Breast epithelium (tissue), 3 donors: ENCODE data around the gene GDNF.

ENCODE experiments used
- CTCF ChIP-seq, 3 donors: fragments of 450-650 bp; IDR thresholded peaks; one replicate each; pipeline ENCODE4 v1.5.1; 2016 to 2017; ENCODE audit warnings: antibody characterized with exemption in 3 of 3, mild to moderate bottlenecking in 3 of 3, moderate library complexity in 3 of 3
- POLR2A ChIP-seq: fragments of 450-650 bp; IDR thresholded peaks from one replicate; pipeline ENCODE4 v1.6.1; 2016; ENCODE audit warnings: antibody characterized with exemption, mild to moderate bottlenecking, moderate library complexity
- POLR2AphosphoS5 ChIP-seq, 3 donors: sonication (generic); formaldehyde crosslinking; IDR thresholded peaks; one replicate each; pipeline ENCODE4 v1.6.1; 2017; ENCODE audit warnings: antibody characterized with exemption in 3 of 3

GRCh38 chr5:37815913-37816312 lies 23.9 kb downstream of the GDNF start:
- TF ChIP-seq POLR2AphosphoS5 (IDR thresholded peaks at IDR 0.05) (no peak), CTCF (IDR thresholded peaks at IDR 0.05) (no peak), POLR2A (no peak)
